Fibroblast of the aortic adventitia (primary cell): ENCODE results near the gene TLX2. TPM values are rescaled to one million over a fixed set of nuclear protein-coding genes. Genes with fewer than 3 reads are reported as not detected.
"Not testable (repeated sequence)": the region's sequence is repeated elsewhere in the genome, so short reads cannot be mapped to it uniquely, and the experiment has no call there.

Experiments used
- DNase-seq: peaks from one replicate; pipeline ENCODE4 v3.0.0-alpha.2; 2010; ENCODE audit warnings: low read depth
- H3K4me3 ChIP-seq: 2 replicates; pipeline ENCODE4 v1.5.1; 2011; ENCODE audit warnings: low read depth, mild to moderate bottlenecking, control low read depth, low read length, moderate library complexity
- CTCF ChIP-seq: IDR thresholded peaks from 2 replicates; pipeline ENCODE4 v1.5.1; 2011; ENCODE audit warnings: mild to moderate bottlenecking, low read length, control low read depth, inconsistent platforms; ENCODE audit not compliant: insufficient read depth
- total RNA-seq: library from RNA; depleted of rRNA; stranded (reverse); fragments of >200 nt; gene quantifications from 2 replicates; pipeline ENCODE4 v1.2.3, GENCODE V29; 2012; ENCODE audit warnings: low replicate concordance

Gene TLX2
- total RNA-seq, 1 donor, result not detected

GRCh38 chr2:74474899-74475298 lies 39.4 kb upstream of the TLX2 start:
- DNase-seq, result no peak
- TF ChIP-seq CTCF, result peak; percentile 28
- H3K4me3 ChIP-seq, result no peak overlapping the region

- TF ChIP-seq CTCF, result no peak
- H3K4me3 ChIP-seq, result peak overlapping the region; percentile 97
- no peak for DNase-seq
Observed at GRCh38 chr2:74481431-74481830, 32.8 kb upstream of the TLX2 start.

- DNase-seq, result no peak
- no peak for TF ChIP-seq CTCF
- H3K4me3 ChIP-seq, result peak overlapping the region; percentile 97
Observed at GRCh38 chr2:74481961-74482800, 32.1 kb upstream of the TLX2 start.

GRCh38 chr2:74482801-74483674 lies 31.2 kb upstream of the TLX2 start, which contains the start of the genes CCDC142 and TTC31:
CCDC142 (minus strand) TSS chr2:74482998; CDS start chr2:74482837, 161 bp downstream.
TTC31 (plus strand) TSS chr2:74483081; CDS start chr2:74483096, 15 bp downstream.
- DNase-seq, result peak; percentile 96
- peak; percentile 89 for TF ChIP-seq CTCF
- peak within 1 kb of the TSS; percentile 97 for H3K4me3 ChIP-seq

GRCh38 chr2:74483675-74484164 lies 30.5 kb upstream of the TLX2 start:
- DNase-seq, result not testable (repeated sequence)
- H3K4me3 ChIP-seq, result peak overlapping the region; percentile 97

GRCh38 chr2:74486141-74486540 lies 28.1 kb upstream of the TLX2 start:
- no peak for DNase-seq
- H3K4me3 ChIP-seq, result no peak overlapping the region
- TF ChIP-seq CTCF, result no peak
